ENCODE results near the gene ARPP19.
A peak's percentile ranks its signal among the peaks of the same experiment; 100 is the strongest.

Gene ARPP19

DNA sequence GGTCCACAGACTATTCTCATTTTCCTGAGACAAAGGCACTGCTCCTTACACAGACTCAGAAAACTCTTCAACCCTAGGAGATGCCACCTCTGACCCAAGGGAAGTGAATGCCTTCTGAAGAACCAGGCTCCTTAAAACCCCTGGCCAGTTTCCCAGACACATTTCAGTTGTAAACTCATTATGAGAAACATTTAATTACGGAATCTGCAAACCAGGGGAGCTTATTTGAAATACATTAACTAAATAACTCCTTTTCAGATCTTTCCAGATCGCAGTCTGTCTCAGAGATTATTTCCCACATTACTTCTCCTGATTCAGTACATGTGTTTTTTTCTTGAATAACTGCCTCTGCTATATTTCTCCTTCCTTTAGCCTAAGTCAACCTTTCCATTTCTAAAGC lies 57.7 kb downstream of the ARPP19 start:
- DNase-seq, result no peak

- DNase-seq, result no peak
Measured at GRCh38 chr15:52509500-52510245, 59.2 kb downstream of the ARPP19 start.

DNA sequence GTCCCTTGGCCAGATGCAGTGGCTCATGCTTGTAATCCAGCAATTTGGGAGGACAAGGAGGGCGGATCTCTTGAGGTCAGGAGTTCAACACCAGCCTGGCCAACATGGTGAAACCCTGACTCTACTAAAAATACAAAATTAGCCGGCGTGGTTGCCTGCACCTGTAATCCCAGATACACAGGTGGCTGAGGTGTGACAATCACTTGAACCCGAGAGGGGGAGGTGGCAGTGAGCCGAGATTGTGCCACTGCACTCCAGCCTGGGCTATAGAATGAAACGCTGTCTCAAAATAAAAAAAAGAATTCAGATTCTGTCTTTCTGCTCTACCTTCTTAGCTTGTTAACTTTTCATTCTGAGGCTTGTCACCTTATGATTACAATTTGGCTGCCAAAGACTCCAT lies 62.3 kb downstream of the ARPP19 start:
- no peak for DNase-seq

DNA sequence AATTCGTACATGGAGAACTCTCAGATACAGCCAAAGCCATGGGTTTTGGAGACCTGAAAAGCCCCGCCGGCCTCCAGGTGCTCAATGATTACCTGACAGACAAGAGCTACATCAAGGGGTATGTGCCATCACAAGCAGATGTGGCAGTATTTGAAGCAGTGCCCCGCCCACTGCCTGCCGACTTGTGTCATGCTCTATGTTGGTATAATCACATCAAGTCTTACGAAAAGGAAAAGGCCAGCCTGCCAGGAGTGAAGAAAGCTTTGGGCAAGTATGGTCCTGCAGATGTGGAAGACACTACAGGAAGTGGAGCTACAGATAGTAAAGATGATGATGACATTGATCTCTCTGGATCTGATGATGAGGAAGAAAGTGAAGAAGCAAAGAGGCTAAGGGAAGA lies 63.7 kb downstream of the ARPP19 start:
- peak; percentile 23 for DNase-seq

DNA sequence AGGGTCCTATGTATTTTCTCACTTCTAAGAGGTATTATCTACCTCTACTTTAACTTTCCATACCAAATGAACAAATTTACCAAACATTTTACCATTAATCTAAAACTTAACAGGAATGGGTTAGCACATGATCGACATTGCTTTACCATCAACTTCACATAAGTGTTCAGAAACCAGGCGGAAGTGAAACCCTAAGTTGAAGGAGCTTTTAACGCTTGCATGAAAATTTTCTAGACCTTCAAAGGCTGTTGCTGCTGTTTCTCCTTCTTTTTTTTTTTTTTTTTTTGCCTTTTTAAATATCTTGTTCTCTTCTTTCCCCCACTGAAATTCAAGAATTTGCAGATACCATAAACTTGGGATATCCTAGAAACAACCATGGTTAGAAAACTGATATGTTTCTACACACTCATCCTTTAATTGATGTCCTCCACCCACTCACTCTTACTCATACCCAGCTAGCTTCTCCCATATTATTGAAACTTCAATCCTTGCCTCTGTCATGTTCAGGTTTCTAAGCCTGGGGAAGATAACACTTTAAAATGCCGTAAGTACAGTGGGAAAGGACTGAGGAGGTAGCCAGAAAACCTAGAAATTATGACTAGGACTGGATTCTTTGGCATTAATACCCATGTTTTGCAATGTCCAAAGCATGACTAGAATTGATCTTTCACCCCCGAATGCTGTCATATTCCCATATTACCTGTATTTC lies 64.9 kb downstream of the ARPP19 start:
- DNase-seq, result no peak

DNA sequence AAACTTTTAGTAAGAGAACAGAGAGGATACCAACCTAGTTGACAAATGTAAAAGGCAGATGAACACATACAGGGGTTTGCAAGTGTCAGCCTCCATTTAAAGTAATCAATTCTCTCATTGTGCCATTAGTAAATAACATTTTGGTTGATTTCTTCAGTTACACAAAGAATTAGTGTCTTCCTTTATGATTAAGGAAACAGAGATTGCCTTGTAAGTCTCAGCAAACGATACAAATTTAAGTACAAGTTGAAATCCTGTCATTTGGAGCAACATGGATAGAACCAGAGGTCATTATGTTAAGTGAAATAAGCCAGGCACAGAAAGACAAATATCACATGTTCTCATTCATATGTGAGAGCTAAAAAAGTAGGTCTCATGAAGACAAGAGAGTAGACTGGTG lies 66.2 kb downstream of the ARPP19 start:
- no peak for DNase-seq

- no peak for DNase-seq
Measured at GRCh38 chr15:52499506-52499905, 69.3 kb downstream of the ARPP19 start.

- no peak for DNase-seq
Measured at GRCh38 chr15:52498706-52499105, 70.1 kb downstream of the ARPP19 start.

All from CD4-positive, alpha-beta T cell treated with Interleukin-6 for 4 hours (primary cell).